Mucosa of rectum (tissue), 2 donors: ENCODE measurements around the gene FAT3.

ENCODE experiments used
- H3K27ac ChIP-seq, 2 donors: one replicate each; pipeline ENCODE4 v1.7.0; 2013; ENCODE audit warnings: inconsistent platforms in 2 of 2, low read depth in 2 of 2, low read length in 2 of 2
- H3K27me3 ChIP-seq, 2 donors: one replicate each; pipeline ENCODE4 v1.7.0; 2013; ENCODE audit warnings: low read length in 2 of 2; ENCODE audit not compliant: control insufficient read depth in 2 of 2, insufficient read depth in 2 of 2
- H3K36me3 ChIP-seq, 2 donors: one replicate each; pipeline ENCODE4 v1.7.0; 2013; ENCODE audit warnings: low read length in 2 of 2; ENCODE audit not compliant: control insufficient read depth in 2 of 2, insufficient read depth in 2 of 2
- H3K4me1 ChIP-seq, 2 donors: one replicate each; pipeline ENCODE4 v1.7.0; 2013; ENCODE audit warnings: low read length in 2 of 2, mild to moderate bottlenecking in 1 of 2; ENCODE audit not compliant: control insufficient read depth in 2 of 2, insufficient read depth in 2 of 2
- H3K4me3 ChIP-seq, 2 donors: one replicate each; pipeline ENCODE4 v1.7.0; 2013; ENCODE audit warnings: low read length in 2 of 2
- H3K9ac ChIP-seq, 2 donors: one replicate each; pipeline ENCODE4 v1.7.0; 2013; ENCODE audit warnings: low read length in 2 of 2, low read depth in 1 of 2, mild to moderate bottlenecking in 1 of 2
- H3K9me3 ChIP-seq, 2 donors: one replicate each; pipeline ENCODE4 v1.7.0; 2013; ENCODE audit warnings: low read length in 2 of 2; ENCODE audit not compliant: control insufficient read depth in 2 of 2
- donor health status: healthy.
- donor health status: Normal muscosa, but diverticular disease.

The FAT3 gene

DNA sequence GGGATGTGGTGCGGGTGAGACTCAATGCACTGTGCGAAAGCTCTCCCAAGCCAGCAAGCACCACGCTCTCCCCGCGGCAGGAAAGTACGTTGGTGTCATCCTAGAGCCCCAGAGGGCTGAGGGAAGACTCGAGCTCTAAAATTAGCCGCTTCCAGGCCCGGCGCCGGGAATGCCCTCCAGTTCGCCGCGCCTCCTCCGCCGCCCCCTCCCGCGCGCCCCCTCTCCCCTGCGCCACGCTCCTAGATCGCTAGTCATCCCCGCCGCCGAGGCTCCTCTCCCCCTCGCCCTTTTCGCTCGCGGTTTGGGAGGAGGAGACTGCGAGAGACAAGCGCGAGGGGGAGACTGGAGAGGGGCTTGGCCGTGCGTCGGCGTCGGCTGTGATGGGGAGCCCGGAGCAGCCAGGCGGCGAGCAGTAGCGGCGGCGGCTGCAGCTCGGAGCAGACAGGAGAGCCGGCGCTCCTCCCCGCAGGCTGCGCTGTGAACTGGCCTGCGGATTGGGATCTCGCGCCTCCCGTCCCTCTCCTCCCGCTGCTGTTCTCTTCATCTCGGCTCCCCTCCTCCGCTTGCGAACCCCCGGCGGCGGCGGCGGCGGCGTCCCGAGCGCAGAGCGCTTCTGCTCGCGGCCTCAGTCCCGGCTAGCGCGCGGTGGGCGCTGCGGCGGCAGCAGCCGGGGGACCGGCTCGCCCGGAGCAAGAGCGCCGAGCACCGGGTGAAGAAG lies at the start of gene FAT3:
Gene FAT3, plus strand, starts transcription at position 412 of the 718 bp plus-strand sequence. CDS start 127,295 bp downstream, outside the sequence.
- Histone ChIP-seq H3K9me3 (no peaks in the 10 kb centered on the region), H3K4me3 (peak within 1 kb of the TSS in 1 of 2 donors; percentile 16), H3K27me3 (peaks cover 23 to 37% of the 10 kb centered on the region in 2 donors), H3K27ac (no peak within 1 kb of the TSS), H3K36me3 (no peaks in the 10 kb centered on the region), H3K4me1 (no peaks in the 10 kb centered on the region), H3K9ac (no peak within 1 kb of the TSS)

DNA sequence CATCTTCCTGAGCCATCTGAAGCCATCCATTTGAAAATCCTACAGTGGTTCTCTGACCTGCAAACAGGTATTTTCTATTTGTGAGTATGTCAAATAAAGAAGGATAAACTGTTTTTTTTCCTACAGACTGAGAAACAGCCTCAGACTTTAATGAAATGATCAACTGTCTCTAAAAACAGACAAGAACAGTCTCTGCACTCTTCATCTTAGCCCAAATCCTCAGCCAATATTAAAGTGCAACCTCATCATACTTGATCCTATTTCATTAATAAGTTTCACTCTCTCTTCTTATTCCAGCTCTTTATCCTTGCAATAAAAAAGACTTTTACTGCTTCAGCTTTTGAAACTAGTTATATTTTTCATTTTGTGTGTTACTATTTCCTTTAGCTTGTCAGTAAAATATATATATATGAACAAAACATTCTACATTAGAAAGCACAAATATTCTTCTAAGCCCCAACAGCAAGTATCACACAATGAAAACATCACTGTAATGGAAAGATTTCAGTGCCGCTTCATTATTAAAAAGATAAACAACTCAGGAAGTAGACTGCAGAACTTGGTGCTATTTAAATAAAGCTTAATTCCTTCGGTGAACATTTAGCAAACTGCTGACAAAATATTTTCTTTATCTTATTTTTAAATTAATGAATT lies 45.5 kb upstream of the FAT3 start:
- H3K9me3 ChIP-seq, result no peaks in the 10 kb centered on the region
- peaks cover 0 to 3% of the 10 kb centered on the region in 2 donors for H3K4me1 ChIP-seq
- no peaks in the 10 kb centered on the region for H3K27me3 ChIP-seq
- no peak overlapping the region for H3K27ac ChIP-seq
- no peaks in the 10 kb centered on the region for H3K36me3 ChIP-seq
- no peak overlapping the region for H3K4me3 ChIP-seq
- H3K9ac ChIP-seq, result no peak overlapping the region

DNA sequence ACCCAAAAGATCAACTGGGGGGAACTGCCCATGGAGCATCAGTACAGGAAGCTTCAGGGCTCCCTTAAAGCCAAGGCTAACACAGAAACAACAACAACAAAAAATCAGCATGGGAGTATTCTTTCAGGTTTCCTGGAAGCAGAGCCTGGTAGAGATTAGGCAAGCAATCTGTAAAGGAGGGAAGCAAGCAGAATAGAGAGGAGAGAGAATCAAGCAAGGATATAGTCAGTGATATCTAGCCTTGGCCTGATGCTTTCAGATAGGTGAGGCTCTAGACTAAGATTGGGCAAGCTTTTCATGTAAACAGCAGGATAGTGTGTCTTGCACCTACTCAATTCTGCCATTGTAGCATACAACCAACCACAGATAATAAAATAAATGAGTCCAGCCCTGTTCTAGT lies 44.4 kb upstream of the FAT3 start:
- Histone ChIP-seq H3K4me3 (no peak overlapping the region), H3K27ac (no peak overlapping the region), H3K9ac (no peak overlapping the region), H3K27me3 (no peaks in the 10 kb centered on the region), H3K9me3 (no peaks in the 10 kb centered on the region), H3K36me3 (no peaks in the 10 kb centered on the region), H3K4me1 (peaks cover 0 to 3% of the 10 kb centered on the region in 2 donors)

DNA sequence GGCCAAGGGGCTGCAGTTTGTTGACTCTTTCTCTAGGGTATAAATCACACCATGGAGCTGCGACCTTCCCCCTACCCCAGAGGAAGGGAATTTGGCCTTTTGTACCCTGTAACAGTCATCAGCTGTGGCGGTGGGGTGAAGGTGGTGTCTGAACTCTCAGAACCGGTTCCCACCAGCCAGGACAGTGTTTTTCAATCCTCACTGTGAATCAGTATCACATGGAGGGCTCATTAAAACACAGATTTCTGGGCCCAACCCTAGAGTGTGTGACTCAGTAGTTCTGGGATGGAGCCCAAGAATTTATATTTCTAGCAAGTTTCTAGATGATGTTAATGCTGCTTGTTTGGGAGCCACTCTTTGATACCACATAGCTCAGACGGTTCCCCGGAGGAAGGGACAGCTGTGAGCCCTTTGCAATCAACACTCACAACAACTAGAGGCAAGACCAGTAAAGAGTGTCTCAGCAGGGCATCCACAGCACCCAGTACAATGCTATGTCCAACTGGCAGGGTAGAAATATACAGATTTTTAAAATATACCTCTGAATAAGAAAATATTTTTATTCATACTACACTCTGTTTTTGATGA lies 43.9 kb upstream of the FAT3 start:
- Histone ChIP-seq H3K4me1 (peaks cover 0 to 3% of the 10 kb centered on the region in 2 donors), H3K9ac (no peak overlapping the region), H3K27ac (no peak overlapping the region), H3K36me3 (no peaks in the 10 kb centered on the region), H3K4me3 (no peak overlapping the region), H3K9me3 (no peaks in the 10 kb centered on the region), H3K27me3 (no peaks in the 10 kb centered on the region)

DNA sequence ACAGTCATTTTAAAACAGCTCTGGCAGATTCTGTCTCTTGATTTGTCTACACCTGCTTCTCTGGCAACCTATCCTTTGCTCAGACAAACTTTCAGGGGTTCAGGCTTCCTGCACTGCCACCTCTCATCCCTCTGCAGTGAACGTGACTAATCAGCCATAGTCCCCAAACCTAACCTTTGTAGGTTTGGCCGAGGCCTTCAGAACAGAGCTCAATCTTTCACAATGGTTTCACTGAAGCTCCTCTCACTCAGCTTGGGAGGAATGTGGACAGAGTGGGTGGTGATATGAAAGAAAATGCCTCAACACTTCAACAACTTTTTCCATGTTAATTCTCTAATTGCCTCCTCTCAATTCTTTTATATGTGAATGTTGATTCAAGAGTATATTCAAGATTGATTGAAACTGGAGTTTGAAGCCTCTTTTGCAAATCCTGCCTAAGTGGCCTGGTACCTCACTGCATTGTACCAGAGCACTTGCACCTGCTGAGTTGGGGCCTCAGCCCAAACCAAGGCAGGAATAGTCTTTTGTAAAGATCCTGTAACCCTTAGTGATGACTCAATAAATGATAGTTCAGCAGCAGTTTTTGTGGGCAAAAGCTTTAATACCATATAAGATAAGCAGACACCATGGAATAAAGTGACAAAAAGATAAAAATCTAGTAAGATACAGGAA lies 33.9 kb upstream of the FAT3 start:
- H3K27ac ChIP-seq, result no peak overlapping the region
- H3K9me3 ChIP-seq, result no peaks in the 10 kb centered on the region
- no peak overlapping the region for H3K9ac ChIP-seq
- no peaks in the 10 kb centered on the region for H3K4me1 ChIP-seq
- no peaks in the 10 kb centered on the region for H3K36me3 ChIP-seq
- no peak overlapping the region for H3K4me3 ChIP-seq
- H3K27me3 ChIP-seq, result no peaks in the 10 kb centered on the region

DNA sequence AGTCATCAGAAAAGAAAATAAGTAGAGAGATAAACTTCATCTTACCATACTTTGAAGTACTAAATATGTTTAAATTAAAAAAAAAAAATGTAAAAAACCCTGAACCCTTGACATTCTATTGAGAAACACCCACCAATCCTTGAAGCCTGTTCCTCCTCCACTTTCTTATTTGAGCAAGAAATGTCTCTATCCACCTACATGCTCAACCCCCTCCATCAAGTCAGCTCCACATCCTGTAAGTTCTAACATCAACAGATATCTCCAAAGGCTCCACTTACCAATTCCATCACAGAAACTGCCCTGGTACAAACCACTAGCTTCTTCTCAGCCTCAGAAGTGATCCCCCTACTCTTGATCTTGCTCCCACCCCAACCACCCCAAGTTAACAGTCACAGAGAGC lies 32.5 kb upstream of the FAT3 start:
- Histone ChIP-seq H3K27ac (no peak overlapping the region), H3K9ac (no peak overlapping the region), H3K36me3 (no peaks in the 10 kb centered on the region)

DNA sequence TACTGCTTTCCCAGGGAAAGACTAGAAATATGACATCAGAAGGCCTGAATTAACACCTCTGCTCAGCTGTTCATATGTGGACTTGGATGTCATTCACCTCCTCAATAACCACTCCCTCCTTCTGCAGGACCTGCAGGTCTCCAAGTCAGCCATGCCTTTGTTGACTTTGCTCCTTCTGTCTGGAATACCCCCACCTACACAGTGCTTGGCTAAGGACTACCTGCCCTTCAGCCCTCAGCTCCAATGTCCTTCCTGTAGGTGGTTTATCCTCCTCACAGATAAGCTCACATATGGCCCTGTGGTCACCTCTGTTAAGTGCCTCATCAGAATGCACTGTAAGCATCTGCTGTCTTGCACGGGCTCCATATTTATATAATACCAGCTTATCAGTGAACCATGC lies 26.4 kb upstream of the FAT3 start:
- no peaks in the 10 kb centered on the region for H3K36me3 ChIP-seq
- H3K4me1 ChIP-seq, result no peaks in the 10 kb centered on the region
- no peak overlapping the region for H3K9ac ChIP-seq
- no peaks in the 10 kb centered on the region for H3K27me3 ChIP-seq
- no peaks in the 10 kb centered on the region for H3K9me3 ChIP-seq
- no peak overlapping the region for H3K27ac ChIP-seq
- H3K4me3 ChIP-seq, result no peak overlapping the region

More for the DNA sequence above, 32.5 kb upstream of the FAT3 start:
- Histone ChIP-seq H3K4me3 (no peak overlapping the region), H3K9me3 (no peaks in the 10 kb centered on the region), H3K27me3 (no peaks in the 10 kb centered on the region), H3K4me1 (no peaks in the 10 kb centered on the region)

DNA sequence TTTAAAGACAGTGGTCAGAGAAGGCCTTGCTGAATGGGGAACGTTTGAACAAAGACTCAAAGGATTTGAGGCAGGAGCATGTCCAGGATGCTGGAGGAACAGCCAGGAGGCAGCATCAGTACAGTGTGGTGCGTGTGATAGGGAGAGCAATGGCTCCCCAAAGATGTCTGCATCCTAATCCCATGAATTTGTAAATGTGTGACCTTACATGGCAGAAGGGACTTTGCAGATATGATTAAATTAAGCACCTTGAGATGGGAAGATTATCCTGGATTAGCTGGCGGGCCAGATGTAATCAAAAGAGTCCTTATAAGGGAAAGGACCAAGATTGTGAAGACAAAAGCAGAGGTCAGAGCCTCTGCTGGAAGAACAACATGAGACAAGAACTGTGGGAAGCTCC lies 24.6 kb upstream of the FAT3 start:
- Histone ChIP-seq H3K27me3 (no peaks in the 10 kb centered on the region), H3K9ac (no peak overlapping the region), H3K4me3 (no peak overlapping the region), H3K27ac (no peak overlapping the region), H3K4me1 (no peaks in the 10 kb centered on the region), H3K9me3 (no peaks in the 10 kb centered on the region), H3K36me3 (no peaks in the 10 kb centered on the region)

DNA sequence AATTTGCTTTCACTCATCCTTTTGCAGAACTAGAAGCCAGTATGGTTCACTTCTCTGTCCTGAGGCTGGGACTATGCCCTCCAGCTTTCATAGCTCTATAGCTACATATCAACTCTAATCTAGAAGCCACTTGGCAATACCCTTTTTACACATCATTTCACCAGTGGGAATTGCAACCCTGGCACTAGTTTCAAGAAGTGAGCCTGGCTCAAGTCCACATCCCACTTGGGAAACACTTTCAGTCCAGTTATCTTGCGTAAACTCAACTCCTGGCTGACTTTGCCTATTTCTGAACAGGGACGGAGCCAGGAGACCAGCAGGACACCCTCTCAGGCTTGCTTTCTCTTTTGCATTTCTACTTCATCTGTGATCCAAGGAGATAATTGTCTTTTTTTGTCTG lies 19.9 kb upstream of the FAT3 start:
- H3K27me3 ChIP-seq, result no peaks in the 10 kb centered on the region
- no peaks in the 10 kb centered on the region for H3K9me3 ChIP-seq
- H3K36me3 ChIP-seq, result no peaks in the 10 kb centered on the region
- no peaks in the 10 kb centered on the region for H3K4me1 ChIP-seq
- H3K9ac ChIP-seq, result no peak overlapping the region
- H3K4me3 ChIP-seq, result no peak overlapping the region
- no peak overlapping the region for H3K27ac ChIP-seq

DNA sequence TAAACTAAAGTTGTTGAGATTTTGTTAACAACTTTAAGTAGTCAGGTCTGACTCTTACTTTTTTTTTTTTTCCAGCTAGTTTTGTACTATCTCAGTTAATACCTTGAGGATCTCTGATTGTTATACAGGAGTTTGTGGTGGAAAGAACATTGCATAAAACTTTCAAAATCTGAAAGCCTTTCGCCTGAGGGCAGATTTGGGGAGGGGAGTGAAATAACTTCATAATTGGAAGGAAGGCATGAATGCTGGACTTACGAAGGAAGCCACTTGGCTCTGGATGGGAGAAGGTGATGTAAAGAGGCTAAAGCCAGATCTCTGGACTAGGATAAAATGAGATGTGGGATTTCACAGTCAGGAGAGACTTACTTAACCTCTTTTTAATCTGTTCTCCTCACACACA lies 18.2 kb upstream of the FAT3 start:
- H3K9ac ChIP-seq, result no peak overlapping the region
- no peaks in the 10 kb centered on the region for H3K9me3 ChIP-seq
- H3K27me3 ChIP-seq, result no peaks in the 10 kb centered on the region
- H3K4me3 ChIP-seq, result no peak overlapping the region
- H3K36me3 ChIP-seq, result no peaks in the 10 kb centered on the region
- H3K4me1 ChIP-seq, result no peaks in the 10 kb centered on the region
- H3K27ac ChIP-seq, result no peak overlapping the region
